NCI-H2171 treated with DMSO at 0.1 percent for 48 hours (cell line): ENCODE results near the gene ST6GALNAC4.
A peak's percentile ranks its signal among the peaks of the same experiment; 100 is the strongest.

Experiments used
- DNase-seq: peaks from one replicate; lab custom pipeline; 2025; lab: John Stamatoyannopoulos, UW

The ST6GALNAC4 gene

GRCh38 chr9:127929625-127929979 is 12.8 kb upstream of the ST6GALNAC4 start:
- DNase-seq = no peak

GRCh38 chr9:127928676-127929624 is 12.1 kb upstream of the ST6GALNAC4 start:
- no peak for DNase-seq

DNA sequence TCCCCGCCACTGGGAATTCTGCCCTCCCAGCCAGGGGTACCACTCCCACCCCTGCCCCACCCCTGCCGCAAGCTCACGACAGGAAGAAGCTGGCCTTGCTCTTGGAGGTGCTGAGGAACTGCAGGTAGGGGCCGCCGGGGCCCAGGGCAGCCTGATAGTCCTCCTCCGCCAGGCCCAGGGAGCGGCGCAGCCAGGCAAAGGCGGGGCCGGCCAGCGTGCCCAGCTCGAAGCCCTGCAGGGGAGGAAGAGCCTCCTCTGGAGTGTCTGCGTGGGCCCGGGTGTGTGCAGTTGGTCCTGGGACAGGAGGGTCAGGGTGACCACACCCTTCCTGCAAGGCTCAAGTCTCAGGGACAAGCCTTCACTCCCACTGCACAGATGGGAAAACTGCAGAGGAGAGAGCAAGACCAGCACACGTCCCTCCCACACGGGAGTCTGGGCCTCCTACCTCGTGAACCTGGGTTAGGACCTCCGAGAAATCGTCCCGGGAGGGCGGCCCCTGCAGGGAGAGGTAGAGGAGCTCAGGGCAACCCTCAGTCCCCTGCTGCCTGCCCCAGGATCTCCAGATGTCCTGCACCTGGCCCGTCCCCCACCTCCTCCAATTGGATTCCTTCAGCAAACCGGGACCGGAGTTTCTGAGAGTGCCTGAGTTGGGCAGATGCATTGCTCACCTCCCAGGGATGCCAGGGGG is 11.3 kb upstream of the ST6GALNAC4 start:
- no peak for DNase-seq

DNA sequence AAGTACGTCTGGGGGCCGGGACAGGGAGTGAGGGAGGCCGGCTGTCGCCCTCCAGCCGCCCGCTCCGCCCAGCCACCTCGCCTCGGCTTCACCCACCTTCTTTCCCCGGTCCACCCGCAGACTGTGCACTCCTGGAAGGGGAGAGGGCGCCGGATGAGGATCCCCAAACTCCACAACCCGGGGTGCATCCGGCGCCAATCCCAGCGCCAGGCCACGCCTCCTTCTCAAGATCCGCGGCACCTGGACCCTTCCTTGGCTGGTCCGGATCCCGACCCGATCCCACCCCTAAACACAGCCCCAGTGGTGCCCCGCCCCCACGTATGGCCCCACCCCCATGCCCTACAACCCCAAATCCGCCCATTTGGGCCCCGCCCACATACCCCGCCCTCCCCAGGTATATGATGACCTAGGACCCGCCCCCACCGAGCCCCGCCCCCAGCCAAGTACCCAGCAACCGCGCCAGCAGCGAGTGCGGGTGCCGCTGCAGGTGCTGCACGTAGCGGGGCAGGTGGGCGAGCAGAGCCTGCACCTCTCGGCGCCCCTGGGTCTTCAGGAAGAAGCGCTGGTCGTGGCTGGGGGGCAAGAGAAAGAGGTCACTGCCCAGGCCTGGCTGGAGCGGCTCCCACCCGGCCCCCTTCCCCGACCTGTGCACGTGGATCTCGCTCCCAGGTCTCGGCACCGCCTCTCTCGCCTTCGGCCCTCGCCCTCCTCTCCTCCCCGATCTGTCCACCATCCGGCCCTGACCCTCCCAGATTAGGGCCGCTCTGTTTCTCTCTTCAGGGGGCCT is 10.6 kb upstream of the ST6GALNAC4 start:
- DNase-seq = peak; percentile 70

DNA sequence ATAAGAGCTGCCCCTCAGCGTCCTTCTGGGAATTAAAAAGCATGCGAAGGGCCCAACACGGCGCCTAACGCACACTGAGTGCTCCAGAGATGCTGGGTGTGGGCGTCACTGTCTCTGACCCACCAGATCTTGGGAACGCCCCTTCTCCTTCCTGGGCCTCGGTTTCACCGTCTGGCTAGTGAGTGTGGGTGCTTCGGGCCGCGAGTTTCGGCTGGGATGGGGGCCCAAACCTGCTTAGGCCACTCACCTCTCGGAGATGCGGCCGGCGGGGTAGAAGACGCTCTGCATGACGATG is 10.0 kb upstream of the ST6GALNAC4 start:
- DNase-seq = no peak

DNA sequence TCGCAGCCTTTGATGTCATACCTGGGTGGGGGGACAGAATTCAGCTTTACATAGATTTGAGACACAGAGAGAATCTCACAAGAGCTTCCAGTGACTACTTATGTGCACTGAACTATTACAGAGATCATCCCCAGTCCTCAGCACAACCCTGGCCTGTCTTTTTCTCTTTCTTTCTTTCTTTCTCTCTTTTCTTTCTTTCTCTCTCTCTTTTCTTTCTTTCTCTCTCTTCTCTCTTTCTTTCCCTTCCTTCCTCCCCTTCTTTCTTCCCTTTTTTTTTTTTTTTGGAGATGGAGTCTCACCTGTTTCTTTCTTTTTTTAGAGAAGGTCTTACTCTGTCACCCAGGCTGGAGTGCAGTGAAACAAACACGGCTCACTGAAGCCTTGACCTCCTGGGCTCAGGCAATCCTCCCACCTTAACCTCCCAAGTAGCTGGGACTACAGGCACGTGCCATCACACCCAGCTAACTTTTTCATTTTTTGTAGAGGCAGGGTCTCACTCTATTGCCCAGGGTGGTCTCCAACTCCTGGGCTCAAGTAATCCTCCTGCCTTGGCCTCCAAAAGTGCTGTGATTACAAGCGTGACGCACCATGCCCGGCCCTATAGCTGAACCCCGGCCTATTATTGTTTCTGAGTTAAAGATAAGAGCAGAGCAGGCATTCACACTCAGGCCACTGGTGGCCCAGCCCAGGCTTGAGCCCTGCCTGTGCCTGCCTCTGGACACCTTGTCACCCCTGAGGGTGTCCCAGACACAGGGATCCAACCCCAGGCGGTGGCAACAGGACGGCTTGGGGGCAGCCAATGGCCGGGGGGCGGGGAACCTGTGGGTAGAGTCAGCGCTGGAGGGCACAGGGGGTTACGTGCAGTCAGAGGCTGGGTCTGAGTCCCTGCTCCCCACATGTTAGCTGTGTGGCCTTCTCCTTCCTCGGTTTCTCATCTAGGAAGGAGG is 9.4 kb upstream of the ST6GALNAC4 start:
- DNase-seq = no peak

DNA sequence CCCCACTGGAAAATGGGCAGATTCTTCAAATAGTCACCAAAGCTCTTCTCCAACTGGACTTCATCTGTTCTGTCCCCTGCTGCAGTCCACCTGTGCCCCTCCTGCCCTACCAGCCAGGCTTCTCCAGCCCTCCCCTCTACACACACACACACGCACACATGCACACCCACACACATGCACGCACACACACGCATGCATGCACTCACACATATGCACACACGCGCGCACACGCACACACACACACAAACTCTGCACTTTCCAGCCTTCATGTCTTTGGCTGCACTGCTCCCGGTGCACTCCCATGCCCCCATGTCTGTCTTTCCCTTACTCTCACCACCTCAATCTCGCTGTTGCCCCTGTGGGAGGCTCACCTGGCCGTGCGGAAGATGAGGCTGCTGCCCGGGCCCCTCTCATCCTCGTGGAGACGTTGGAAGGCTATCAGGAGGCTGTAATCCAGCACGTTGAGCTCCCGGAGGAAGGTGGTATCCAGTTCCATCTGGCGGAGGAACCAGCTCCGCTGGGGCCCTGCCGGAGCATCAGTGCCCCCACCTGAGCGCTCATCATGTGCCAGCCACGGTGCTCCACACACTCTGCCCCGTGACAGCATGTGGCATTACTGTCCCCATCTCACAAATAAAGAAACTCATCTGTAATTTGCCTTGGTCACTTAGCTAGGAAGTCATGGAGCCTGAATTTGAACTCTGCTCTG is 8.0 kb upstream of the ST6GALNAC4 start:
- DNase-seq = peak; percentile 31

DNA sequence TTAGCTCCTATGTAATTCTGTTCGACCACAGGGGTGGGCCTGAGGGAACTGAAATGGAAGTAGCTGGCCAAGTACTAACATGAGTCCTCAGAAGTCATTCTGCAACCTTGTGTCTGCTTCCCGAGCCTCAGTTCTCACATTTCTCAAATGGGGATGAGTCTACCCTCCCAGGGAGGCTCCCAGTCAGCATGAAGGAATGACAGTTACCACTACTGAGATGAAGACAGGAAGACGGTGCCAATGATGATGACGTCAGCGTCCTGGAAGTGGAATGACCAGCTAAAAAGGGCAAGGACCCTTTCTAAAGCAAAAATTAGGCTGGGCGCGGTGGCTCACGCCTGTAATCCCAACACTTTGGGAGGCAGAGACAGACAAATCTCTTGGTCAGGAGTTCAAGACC is 6.9 kb upstream of the ST6GALNAC4 start:
- DNase-seq = no peak

DNA sequence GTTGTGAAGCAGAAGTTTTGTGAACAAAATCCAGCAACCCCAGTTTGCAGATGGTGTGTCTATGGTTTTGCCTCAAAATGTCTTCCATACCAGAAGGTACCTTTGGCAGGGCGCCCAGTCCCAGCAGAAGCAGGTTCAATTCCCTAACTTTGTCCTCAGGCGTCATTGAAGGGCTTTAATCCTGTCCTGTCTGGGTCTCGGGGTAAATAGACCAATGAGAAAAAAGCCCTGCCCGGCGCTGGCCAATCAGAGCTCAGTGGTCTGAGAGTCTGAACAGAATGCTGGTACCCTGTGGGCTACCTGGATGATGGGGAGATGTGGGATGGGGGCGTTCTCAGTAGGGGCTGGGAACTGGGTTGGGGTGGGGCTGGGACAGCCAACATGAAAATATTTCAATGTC is 6.2 kb upstream of the ST6GALNAC4 start:
- peak; percentile 70 for DNase-seq

GRCh38 chr9:127921557-127922120 is 4.8 kb upstream of the ST6GALNAC4 start:
- DNase-seq = peak; percentile 53

DNA sequence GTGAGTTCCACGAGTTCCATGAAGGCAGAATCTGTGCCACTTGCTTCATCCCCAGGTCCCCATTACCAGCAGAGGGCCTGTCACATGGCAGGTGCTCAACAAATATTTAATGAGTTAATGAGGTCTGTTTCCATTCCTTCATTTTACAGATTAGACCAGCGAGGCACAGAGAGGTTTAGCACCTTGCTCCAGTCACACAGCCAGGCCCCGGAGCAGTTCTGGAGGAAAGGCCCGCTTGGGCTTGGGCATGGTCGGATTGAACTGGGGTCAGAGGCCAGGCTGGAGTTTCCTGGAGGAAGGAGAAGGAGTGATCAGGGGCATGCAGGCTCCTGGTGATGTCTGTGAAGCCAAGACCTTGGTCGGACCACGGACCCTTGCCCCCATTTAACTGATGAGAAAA is 4.0 kb upstream of the ST6GALNAC4 start:
- no peak for DNase-seq

DNA sequence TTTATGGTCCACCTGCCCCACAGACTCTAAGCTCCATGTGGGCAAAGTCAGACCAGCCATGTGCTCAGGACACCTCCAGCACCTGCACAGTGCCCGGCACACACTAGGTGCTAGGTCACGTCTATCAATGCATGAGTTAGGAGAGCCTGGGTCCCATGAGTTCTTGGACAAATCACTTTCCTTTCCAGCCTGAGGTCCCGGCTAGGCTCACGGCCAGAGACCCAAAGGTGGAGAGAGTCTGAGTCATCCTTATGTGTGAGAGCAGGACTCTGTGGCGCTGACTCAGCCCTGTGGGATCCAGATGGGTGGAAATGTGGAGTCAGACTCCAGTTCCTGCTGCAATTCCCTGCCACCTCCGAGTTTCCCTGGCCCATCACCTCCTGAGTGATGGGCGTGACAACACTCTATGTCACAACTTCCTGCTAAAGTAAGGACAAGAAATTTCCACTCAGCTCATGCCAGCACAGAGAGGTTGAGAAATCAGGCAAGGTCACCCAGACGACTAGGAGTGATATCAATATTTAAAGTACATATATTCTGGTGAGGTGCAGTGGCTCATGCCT is 2.5 kb upstream of the ST6GALNAC4 start:
- no peak for DNase-seq

GRCh38 chr9:127918183-127919107 is 1.6 kb upstream of the ST6GALNAC4 start:
- no peak for DNase-seq

DNA sequence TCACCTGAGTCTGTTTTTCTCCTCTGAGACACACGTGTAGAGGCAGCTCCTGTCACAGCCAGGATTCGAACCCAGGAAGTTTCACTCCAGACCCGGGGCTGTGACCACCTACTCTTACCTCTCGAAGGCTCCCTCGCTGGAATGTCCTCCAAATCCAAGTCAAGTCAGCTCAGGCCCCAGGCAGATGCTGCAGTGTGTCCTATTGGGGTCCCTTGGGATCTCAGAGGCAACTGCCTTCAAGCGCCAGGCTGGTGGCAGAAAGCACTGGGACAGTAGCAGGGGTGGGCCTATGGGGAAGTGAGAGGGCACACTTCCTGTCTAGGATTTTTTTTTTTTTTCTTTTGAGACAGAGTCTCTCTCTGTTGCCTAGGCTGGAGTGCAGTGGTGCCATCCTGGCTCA is 762 bp upstream of the ST6GALNAC4 start:
- DNase-seq = peak; percentile 72

DNA sequence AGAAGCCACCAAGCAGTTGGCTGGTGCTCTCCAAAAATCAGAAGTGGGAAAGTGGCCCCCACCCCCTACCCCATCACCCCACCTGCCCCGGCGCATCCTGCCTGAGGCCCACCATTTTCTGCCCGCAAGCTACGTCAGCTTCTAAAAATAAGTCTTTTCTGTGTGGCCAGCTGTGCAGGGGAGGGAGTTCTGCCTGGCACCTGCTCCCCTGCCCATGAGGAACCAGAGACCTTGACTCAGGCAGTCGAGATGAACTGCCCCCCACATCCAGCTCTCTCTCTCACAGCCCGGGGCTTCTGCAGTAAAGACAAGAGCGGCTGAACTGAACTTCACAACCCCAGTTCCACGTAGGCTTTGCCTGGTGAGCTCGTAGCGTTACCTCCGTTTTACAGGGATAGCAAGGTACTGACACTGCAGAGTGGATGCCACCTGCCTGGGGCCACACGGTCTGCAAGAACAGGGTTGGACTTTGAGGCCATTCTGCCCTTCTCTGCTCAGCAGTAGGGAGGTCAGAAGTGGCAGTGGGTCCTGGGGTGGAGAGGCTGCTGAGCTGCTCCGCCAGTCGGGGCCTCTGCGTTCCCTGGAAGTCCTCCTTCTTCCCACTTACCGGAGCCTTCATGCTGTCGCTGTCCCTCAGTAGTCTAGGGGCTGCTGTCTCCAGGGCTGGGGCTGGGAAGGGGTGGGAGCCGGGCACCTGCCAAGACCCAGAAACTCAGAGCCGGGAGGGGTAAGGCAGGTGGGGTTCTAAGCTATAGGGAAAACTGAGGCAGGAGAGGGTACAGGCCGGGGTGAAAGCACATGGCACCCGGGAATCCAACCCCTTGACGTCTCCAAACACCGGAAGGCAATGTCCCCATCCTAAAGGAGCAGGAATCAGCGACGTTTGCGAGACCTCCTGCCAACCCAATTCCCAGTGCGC is 781 bp downstream of the ST6GALNAC4 start:
- peak; percentile 55 for DNase-seq

DNA sequence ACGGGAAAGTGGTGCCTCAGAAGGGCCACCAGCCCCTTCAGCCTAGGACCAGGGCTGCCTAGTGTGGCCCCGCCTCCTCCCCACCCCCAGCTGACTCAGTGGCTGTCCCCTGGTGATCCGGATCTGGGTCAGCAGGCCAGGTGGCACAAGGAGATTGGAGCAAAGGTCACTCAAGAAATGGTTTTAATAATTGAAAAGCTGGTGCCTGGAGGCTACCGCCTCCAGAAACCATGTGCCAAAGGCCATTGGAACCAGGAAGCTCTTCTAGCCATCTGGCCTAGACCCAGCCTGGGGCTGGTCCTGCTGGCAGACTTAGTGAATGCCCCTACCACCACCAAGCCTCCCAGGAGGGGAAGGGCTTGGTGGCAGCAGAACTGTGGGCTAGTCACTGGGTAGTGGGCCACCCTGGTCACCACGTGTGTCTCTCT is 1.5 kb downstream of the ST6GALNAC4 start:
- DNase-seq = no peak

DNA sequence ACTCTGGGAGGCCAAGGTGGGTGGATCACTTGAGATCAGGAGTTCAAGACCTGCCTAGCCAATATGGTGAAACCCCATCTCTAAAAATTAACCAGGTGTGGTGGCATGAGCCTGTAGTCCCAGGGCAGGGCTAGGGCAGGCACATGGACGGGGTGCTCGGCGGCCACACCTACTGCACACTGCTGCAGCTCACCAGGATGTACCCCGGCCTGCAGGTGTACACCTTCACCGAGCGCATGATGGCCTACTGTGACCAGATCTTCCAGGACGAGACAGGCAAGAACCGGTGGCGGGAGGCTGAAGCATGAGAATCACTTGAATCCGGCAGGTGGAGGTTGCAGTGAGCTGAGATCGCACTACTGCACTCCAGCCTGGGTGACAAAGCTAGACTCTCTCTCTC is 3.2 kb downstream of the ST6GALNAC4 start:
- DNase-seq = no peak

DNA sequence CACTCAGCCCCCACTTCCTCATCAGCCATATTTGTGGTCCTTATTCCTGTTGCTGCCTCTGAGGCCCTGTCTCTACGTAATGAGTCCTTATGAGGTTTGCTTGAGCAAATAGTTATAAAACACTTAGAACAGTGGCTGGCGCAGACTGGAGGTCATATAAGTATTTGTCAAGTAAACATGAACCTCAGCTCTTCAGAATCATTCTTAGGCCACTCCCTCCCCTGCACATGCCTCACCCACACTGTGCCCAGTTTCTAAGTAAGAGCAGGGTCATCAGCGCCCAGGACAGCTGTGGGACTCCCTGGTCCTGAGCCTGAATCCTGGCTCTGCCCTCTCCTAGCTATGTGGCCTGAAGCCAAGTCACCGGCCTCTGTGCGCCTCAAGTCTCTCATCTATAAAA is 4.0 kb downstream of the ST6GALNAC4 start:
- DNase-seq = no peak
